Left ventricle myocardium inferior (tissue), 1 donor: ENCODE results near the gene MYH9. TPM values are rescaled to one million over a fixed set of nuclear protein-coding genes. Genes with fewer than 3 reads are reported as not detected.

ENCODE experiments used
- DNase-seq: peaks from one replicate; pipeline ENCODE4 v3.0.0-alpha.2; 2020
- H3K27ac ChIP-seq: fragments of 200-600 bp; replicated peaks from 2 replicates; pipeline ENCODE4 v1.8.0; 2021
- H3K27me3 ChIP-seq: fragments of 200-600 bp; 2 replicates; pipeline ENCODE4 v1.8.0; 2021; ENCODE audit warnings: low read depth
- H3K36me3 ChIP-seq: fragments of 200-600 bp; 2 replicates; pipeline ENCODE4 v1.8.0; 2021
- H3K4me1 ChIP-seq: fragments of 200-600 bp; 2 replicates; pipeline ENCODE4 v1.8.0; 2021
- H3K4me3 ChIP-seq: fragments of 200-600 bp; 2 replicates; pipeline ENCODE4 v1.8.0; 2021; ENCODE audit warnings: mild to moderate bottlenecking, moderate library complexity
- H3K9me3 ChIP-seq: fragments of 200-600 bp; replicated peaks from 2 replicates; pipeline ENCODE4 v1.8.0; 2021
- intact Hi-C: fragments of 100-400 bp; cut with micrococcal nuclease; formaldehyde crosslinking; loops from one replicate; pipeline ENCODE4 v1.11.0; 2022
- total RNA-seq: library from RNA; stranded (reverse); fragmentation: NEBNext Ultra II Directional; extraction: Animal tissue kit (Norgen Biotek cat#: 25700); gene quantifications from one replicate; pipeline ENCODE4 v1.2.1, GENCODE V29; 2021
- TF ChIP-seq, protein P1 (sequence below): fragments of 200-600 bp; IDR thresholded peaks from 2 replicates; pipeline ENCODE4 v1.8.0; 2021; ENCODE audit warnings: antibody characterized with exemption, mild to moderate bottlenecking, borderline replicate concordance
- donor health status: DM: no; HTN: yes; CAD: no; lungs with severe emphysema.

MYH9 gene
- total RNA-seq, 1 donor from 2014 or later = 150 TPM

DNA sequence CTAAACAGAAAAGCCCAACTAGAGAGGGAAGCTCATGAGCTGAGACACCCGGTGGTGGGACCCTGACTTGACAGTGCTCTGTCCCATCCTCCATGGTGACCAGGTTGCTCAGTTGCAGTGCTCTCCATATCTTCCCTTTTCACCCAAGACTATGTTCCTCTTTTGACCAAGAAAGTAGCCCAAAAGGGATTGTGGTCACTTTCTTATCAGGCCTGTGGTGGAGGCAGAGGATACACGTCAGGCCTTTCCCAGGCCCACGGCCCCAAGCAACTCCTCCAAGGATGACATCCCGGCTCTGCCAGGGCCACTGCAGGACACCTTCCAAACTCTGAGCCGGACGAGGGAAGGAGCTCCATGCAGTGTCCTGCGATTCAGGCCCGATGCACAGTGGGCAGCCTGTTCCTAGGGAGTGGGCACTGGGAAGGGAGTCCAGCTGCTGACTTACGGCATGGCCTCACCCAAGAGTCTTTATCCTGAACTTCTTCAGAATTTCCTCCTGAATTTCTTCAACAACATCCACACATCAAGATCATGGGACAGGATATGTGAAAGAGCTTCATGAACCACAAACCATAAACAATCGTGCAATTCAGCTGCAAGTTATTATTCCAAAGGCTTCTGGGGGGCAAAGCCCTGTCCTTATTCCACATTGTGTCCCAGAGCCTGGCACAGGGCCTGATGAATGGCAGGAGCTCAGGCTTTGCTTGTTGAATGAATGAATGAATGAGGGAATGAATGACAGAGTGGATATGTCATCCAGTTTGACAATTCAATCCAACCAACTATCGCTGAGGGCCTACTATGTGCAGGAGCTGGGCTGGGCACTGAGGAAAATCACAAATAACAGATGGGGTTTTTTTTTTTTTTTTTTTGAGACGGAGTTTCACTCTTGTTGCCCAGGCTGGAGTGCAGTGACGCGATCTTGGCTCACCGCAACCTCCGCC, 36.0 kb upstream of the MYH9 start:
- H3K27me3 ChIP-seq = no peaks in the 10 kb centered on the region
- H3K9me3 ChIP-seq = no peaks in the 10 kb centered on the region
- peaks cover 48% of the 10 kb centered on the region for H3K4me1 ChIP-seq
- H3K36me3 ChIP-seq = no peaks in the 10 kb centered on the region
- no peak overlapping the region for H3K4me3 ChIP-seq
- H3K27ac ChIP-seq = peak overlapping the region; percentile 40
- intact Hi-C loops = no loop called here
- DNase-seq = no peak
- TF ChIP-seq, protein P1, sequence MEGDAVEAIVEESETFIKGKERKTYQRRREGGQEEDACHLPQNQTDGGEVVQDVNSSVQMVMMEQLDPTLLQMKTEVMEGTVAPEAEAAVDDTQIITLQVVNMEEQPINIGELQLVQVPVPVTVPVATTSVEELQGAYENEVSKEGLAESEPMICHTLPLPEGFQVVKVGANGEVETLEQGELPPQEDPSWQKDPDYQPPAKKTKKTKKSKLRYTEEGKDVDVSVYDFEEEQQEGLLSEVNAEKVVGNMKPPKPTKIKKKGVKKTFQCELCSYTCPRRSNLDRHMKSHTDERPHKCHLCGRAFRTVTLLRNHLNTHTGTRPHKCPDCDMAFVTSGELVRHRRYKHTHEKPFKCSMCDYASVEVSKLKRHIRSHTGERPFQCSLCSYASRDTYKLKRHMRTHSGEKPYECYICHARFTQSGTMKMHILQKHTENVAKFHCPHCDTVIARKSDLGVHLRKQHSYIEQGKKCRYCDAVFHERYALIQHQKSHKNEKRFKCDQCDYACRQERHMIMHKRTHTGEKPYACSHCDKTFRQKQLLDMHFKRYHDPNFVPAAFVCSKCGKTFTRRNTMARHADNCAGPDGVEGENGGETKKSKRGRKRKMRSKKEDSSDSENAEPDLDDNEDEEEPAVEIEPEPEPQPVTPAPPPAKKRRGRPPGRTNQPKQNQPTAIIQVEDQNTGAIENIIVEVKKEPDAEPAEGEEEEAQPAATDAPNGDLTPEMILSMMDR = no peak

DNA sequence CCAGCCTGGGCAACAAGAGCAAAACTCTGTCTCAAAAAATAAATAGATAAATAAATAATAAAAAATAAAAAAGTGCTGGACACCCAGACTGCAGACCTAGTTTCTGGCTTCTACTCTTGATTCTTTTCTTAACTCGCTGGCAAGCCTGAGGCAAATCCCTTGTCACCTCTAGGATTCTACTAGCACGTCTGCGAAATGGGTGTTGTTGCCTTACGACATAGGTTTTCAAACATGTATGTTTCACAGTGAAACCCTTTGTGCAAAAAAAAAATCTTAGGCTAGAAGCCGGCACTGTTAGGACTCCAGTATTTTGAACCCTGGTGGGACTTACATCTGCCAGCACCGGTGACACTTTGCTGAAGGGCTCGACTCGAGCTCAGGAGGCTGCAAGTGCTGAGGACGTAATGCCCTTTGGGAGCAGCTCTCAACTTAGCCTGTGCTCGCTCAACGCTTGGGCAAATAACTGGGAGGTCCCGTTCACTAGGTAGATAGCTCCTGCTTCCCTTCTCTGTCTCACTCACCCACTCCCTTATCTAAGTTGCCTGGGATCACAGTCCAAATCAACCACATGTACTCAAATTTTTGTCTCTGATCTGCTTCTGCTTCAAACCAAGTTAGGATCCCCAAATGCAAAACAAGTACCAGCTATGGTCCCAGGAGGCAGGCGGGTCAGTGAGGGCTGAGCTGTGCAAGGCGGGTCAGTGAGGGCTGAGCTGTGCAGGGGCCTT, 34.7 kb upstream of the MYH9 start:
- intact Hi-C loops = no loop called here
- TF ChIP-seq, protein P1 = no peak
- Histone ChIP-seq H3K4me3 (no peak overlapping the region), H3K9me3 (no peaks in the 10 kb centered on the region), H3K36me3 (no peaks in the 10 kb centered on the region), H3K27me3 (no peaks in the 10 kb centered on the region), H3K27ac (peak overlapping the region; percentile 40), H3K4me1 (peaks cover 47% of the 10 kb centered on the region)
- DNase-seq = no peak

- TF ChIP-seq, protein P1 = no peak
- Histone ChIP-seq H3K27ac (peak overlapping the region; percentile 89), H3K27me3 (no peaks in the 10 kb centered on the region), H3K9me3 (no peaks in the 10 kb centered on the region), H3K4me1 (peaks cover 26% of the 10 kb centered on the region), H3K36me3 (no peaks in the 10 kb centered on the region), H3K4me3 (peak overlapping the region; percentile 48)
- no peak for DNase-seq
- intact Hi-C loops = no loop called here
These were observed 32.4 kb upstream of the MYH9 start for GRCh38 chr22:36419912-36420882.

DNA sequence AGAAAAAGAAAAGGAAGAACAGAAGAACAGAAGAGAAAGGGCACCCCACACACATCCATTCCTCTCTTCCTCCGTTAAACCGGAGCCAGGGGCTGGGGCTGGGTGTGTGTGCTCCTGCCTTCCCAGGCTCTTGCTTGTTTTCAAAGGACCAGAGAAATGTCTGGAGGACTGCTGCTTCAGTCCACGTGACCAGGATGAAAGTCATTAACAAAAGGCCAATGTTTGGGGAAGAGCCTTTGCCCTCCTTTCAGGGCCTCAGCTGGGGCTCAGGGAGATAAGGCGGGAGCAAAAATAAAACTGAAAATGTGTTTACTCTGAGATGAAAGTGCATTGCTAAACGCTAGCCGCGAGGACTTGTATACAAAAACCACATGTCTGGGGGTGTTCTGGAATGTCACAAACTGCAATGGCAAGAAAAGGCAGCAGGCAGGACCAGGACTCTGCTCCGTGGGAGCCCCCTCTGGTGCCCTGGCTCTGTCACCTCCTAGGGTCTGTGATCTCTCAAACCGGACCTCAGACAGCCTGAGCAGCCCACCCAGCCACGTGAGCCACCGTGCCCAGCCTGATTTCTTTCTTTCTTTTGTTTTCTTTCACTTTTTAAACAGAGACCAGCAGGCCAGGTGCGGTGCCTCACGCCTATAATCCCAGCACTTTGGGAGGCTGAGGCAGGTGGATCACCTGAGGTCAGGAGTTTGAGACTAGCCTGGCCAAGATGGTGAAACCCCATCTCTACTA, 31.6 kb upstream of the MYH9 start:
- peak overlapping the region; percentile 48 for H3K4me3 ChIP-seq
- peak overlapping the region; percentile 89 for H3K27ac ChIP-seq
- peaks cover 26% of the 10 kb centered on the region for H3K4me1 ChIP-seq
- no peaks in the 10 kb centered on the region for H3K27me3 ChIP-seq
- peak; percentile 53 for DNase-seq
- no peaks in the 10 kb centered on the region for H3K9me3 ChIP-seq
- TF ChIP-seq, protein P1 = no peak
- intact Hi-C loops = no loop called here
- no peaks in the 10 kb centered on the region for H3K36me3 ChIP-seq
